Activated T-cell treated with anti-CD3 and anti-CD28 coated beads for 4 hours (primary cell): Measurements from ENCODE around the gene HNRNPA2B1.
"Not testable (repeated sequence)": the region's sequence is repeated elsewhere in the genome, so short reads cannot be mapped to it uniquely, and the experiment has no call there.

Experiments
- DNase-seq: peaks from one replicate; pipeline ENCODE4 v3.0.0-alpha.2; 2020

The HNRNPA2B1 gene

GRCh38 chr7:26197153-26198115 is 3.1 kb downstream of the HNRNPA2B1 start:
- no peak for DNase-seq

DNA sequence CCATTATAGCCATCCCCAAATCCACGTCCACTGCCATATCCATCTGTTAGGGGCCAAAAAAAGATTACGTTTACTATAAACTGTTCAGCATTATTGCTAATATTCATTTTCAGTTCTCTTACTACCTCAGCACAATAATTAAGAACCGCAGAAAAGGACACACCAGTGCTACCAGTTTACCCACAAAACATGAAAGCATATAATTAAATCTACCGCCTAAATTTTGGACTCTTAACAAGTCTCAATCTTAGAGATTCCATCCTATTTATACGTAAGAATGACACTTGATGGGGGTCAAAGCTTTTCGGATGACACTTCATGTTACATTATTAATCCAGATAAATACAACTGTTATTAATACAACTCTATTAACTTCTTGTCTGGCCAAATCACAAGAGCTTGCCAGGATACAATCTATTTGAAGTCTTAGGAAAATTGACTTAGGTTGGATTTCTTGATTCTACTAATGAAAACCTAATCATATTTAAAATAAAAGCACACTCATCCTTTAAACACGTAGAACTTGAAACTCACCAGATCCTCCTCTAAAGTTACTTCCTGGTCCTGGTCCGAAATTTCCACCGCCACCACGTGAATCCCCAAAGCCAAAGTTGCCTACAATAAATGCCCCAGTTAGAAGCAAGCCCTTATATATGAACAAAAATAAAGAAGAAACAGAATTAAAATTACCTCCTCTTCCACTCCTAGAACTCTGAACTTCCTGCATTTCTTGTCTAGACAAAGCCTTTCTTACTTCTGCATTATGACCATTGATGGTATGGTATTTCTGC is 4.5 kb downstream of the HNRNPA2B1 start:
- DNase-seq: no peak

DNA sequence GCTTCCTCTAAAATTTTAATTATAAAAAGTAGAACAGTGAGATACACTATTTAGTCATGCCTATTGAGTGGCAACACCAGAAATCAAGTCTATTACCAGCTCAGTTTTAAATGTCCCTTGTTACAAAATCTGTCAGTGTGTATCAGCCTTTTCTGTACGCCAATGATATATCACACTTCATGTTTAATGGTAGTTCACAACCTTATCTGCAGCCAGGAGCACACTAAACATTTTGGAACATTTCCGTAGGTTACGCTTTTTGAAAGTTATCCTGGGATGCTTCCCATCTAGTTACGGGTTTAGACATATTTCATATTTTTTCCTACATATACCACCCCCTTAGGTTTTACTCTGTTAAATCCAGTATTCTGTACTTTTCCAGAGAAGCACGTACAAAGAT is 5.4 kb downstream of the HNRNPA2B1 start:
- no peak for DNase-seq

GRCh38 chr7:26194764-26195163 is 5.8 kb downstream of the HNRNPA2B1 start:
- not testable (repeated sequence) for DNase-seq

- no peak for DNase-seq
Observed at GRCh38 chr7:26193432-26194207, 6.9 kb downstream of the HNRNPA2B1 start.

DNA sequence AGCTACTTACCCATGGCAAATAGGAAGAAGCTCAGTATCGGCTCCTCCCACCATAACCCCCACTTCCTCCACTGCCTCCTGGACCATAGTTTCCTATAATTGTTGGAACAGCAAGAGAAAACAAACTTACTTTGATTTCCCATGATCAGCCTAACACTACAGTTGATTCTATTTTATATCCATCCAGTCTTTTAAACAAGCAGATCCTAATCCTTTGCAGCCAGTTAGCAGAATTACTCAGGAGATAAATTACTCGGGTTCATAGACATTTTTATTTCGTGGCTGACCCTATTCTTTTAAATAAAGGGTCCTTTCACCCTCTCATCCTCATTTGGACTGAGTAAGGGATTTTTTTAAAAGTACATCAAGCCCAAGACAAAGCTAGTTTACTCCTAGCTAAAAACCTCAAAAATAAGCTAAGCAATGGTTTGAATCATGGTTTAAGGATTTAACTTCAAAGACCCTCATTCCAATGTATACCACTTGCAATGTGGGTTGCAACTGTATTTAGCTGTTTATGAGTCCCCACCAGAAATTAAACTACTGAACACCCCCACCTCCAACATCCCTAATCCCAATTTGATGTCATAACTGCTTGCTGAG is 8.0 kb downstream of the HNRNPA2B1 start:
- no peak for DNase-seq

DNA sequence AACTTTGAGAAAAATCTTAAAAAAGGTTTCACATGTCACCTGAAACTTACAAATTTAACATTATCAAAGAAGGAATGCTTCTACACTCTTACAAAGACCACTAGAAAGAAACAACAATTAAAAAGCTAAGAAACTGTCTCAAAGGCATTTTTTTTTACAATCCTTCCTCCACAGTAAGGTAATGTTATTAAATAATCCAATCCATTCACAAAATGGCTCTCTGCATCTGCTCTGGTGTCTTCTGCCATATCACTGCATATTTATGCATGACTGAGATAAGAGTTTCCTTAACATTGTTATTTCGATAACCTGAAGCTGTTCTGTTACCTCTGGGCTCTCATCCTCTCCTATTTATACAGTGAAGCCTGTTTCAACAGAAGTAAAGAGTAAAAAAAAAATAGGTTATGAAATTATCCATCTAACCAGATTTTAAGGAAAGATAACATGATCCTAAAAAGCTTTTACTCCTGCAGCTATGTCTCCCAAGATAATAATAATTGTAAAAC is 8.5 kb downstream of the HNRNPA2B1 start:
- DNase-seq: no peak

DNA sequence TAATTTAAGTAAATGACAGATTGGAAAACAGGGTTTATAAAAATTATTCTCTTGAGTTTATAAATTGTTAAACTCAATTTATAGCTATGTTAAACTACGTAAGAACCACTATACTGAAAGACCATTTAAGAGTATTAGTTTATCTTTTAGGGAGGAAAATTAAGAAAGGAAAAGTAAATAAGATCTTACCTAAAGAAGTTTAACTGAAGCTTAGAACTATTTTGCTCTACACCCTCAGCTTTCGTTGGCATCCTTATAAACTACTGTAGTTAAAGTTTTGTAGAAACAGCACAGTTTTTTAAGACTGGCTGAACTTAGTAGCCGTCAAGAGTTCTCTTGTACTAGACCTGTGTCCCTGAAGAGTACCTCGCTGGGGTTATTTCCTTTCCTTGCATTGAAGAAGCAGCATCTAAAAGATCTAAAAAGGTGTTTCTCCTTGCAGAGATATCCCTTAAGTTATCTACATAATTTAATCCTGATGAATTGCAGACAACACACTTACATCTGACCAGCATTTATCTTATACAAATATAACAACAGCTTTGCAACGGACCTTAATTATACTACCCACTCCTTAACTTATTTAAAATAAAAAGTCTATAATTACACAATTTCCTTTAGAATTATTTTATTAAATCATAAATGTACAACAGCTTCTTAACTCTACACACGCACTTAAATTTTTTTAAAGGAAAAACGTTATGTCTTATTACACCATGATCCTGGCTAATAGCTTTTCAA is 9.1 kb downstream of the HNRNPA2B1 start:
- no peak for DNase-seq

DNA sequence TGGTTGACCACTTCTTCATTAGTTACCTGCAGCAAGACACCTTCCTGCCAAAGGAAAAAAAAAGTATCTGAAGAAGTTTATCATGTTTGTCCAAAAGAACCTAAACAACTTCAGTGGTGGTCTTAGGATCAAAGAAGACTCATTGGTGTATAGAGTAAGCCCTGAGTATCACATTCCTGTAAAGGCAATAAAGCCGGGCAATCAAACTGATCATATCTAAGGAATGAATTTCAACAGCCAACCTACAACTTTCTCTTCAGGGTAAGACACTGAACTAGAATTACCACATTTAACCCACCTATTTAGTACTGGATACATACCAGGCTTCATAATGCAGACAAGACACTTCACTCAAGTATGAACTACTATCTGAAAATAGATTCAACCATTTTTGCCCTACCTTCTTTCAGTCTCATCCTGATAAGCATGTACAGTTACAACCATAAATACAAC is 10.1 kb downstream of the HNRNPA2B1 start:
- DNase-seq: no peak

- no peak for DNase-seq
Observed at GRCh38 chr7:26189697-26190096, 10.8 kb downstream of the HNRNPA2B1 start.

DNA sequence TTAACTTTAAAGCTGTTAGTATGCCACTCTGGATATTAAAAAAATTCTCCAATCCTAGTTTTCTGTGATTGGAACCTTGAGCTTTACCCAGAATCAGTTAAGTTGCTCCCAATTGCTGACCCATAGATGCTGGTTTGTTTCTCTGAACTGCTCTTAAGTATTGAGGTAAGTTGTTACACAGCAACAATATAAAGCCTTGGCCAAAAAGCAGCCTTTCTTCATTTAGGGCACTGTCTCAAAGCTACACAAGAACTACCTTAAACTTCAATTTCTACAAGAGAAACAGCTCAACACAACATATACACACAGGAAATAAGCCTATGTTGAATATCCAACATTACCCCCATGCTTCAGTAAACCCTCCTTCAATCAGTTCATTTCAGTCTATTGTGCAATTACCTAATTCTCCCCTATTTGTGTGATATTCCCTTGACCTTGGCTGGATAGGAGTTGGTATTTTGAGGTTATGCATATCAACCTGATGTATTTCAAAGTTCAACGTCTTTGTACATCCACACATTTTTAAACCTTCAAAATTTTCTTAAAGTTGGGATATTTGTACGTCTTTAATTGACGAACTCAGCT is 11.5 kb downstream of the HNRNPA2B1 start:
- no peak for DNase-seq

GRCh38 chr7:26188206-26188956 is 12.2 kb downstream of the HNRNPA2B1 start:
- no peak for DNase-seq

- no peak for DNase-seq
Observed at GRCh38 chr7:26187380-26188205, 13.0 kb downstream of the HNRNPA2B1 start.

GRCh38 chr7:26186364-26187311 is 13.9 kb downstream of the HNRNPA2B1 start:
- no peak for DNase-seq

DNA sequence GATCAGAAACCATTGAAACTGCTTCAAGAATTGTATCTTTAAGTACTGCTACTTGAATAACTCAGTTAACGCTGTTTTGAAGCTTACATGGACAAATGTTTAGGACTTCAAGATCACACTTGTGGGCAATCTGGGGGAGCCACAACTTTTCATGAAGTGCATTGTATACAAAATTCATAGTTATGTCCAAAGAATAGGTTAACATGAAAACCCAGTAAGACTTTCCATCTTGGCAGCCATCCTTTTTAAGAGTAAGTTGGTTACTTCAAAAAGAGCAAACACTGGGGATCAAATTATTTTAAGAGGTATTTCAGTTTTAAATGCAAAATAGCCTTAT is 14.7 kb downstream of the HNRNPA2B1 start:
- DNase-seq: no peak

- DNase-seq: no peak
Observed at GRCh38 chr7:26185131-26185843, 15.3 kb downstream of the HNRNPA2B1 start.

DNA sequence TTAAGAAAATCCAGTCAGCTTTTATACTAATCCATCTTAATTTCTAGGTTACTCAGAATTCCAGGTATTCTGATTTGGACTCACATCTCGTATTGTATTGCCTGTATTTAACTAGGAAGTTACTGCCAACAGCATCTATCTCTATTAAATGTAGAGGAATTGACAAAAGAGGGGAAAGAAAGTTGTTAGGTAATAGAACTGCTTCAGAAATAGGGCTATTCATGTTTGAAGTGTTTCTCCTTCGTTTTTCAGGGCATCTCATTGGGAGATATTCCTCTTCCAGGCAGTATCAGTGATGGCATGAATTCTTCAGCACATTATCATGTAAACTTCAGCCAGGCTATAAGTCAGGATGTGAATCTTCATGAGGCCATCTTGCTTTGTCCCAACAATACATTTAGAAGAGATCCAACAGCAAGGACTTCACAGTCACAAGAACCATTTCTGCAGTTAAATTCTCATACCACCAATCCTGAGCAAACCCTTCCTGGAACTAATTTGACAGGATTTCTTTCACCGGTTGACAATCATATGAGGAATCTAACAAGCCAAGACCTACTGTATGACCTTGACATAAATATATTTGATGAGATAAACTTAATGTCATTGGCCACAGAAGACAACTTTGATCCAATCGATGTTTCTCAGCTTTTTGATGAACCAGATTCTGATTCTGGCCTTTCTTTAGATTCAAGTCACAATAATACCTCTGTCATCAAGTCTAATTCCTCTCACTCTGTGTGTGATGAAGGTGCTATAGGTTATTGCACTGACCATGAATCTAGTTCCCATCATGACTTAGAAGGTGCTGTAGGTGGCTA is 16.1 kb downstream of the HNRNPA2B1 start:
- not testable (repeated sequence) for DNase-seq
